Keratinocyte (primary cell): ENCODE results near the gene RAB3GAP2. TPM values are rescaled to one million over a fixed set of nuclear protein-coding genes. Genes with fewer than 3 reads are reported as not detected.
A peak's percentile ranks its signal among the peaks of the same experiment; 100 is the strongest.
"Not testable (repeated sequence)": the region's sequence is repeated elsewhere in the genome, so short reads cannot be mapped to it uniquely, and the experiment has no call there.

Source experiments
- DNase-seq: peaks from one replicate; pipeline ENCODE4 v3.0.0-alpha.2; 2011; ENCODE audit warnings: low read depth, missing footprints, low spot score
- FAIRE-seq: peaks from 2 replicates; lab custom pipeline; 2011; peaks lifted over from hg19 to GRCh38; lab: Jason Lieb, UNC
- H2AFZ ChIP-seq: 2 replicates; pipeline ENCODE4 v1.6.0; 2012; ENCODE audit warnings: low read length, control low read depth, inconsistent platforms; ENCODE audit not compliant: control insufficient read depth
- H3K27ac ChIP-seq: 2 replicates; pipeline ENCODE4 v1.5.1; 2011; ENCODE audit warnings: low read length; ENCODE audit not compliant: control insufficient read depth, insufficient read depth
- H3K27me3 ChIP-seq: 3 replicates; pipeline ENCODE4 v1.6.0; 2011; ENCODE audit warnings: low read length; ENCODE audit not compliant: control insufficient read depth, insufficient read depth; ENCODE audit errors: extremely low read depth
- H3K36me3 ChIP-seq, 2 experiments: 2 replicates in 1 of 2; 3 replicates in 1 of 2; pipeline ENCODE4 v1.5.1; 2011; ENCODE audit warnings: low read length in 2 of 2, mild to moderate bottlenecking in 1 of 2; ENCODE audit not compliant: control insufficient read depth in 2 of 2, insufficient read depth in 2 of 2; ENCODE audit errors: extremely low read depth in 1 of 2
- H3K4me1 ChIP-seq: 3 replicates; pipeline ENCODE4 v1.5.1; 2011; ENCODE audit warnings: low read length; ENCODE audit not compliant: control insufficient read depth, insufficient read depth; ENCODE audit errors: extremely low read depth
- H3K4me2 ChIP-seq: 3 replicates; pipeline ENCODE4 v1.6.0; 2011; ENCODE audit warnings: low read depth, low read length; ENCODE audit not compliant: control insufficient read depth, insufficient read depth; ENCODE audit errors: extremely low read depth
- H3K4me3 ChIP-seq, 3 experiments: fragments of 200-600 bp in 1 of 3; sonication (generic) in 1 of 3; 2 replicates in 2 of 3; 3 replicates in 1 of 3; pipeline ENCODE4 v1.5.1; 2011 to 2016; ENCODE audit warnings: low read length in 3 of 3, mild to moderate bottlenecking in 3 of 3, control low read depth in 2 of 3, inconsistent platforms in 1 of 3, low read depth in 1 of 3, mixed read lengths in 1 of 3, mixed run types in 1 of 3, moderate library complexity in 1 of 3; ENCODE audit not compliant: control insufficient read depth in 2 of 3, insufficient read depth in 2 of 3; ENCODE audit errors: extremely low read depth in 1 of 3
- H3K79me2 ChIP-seq: 2 replicates; pipeline ENCODE4 v1.6.0; 2012; ENCODE audit warnings: low read length; ENCODE audit not compliant: control insufficient read depth, insufficient read depth
- H3K9ac ChIP-seq: 3 replicates; pipeline ENCODE4 v1.6.0; 2011; ENCODE audit warnings: low read length; ENCODE audit not compliant: control insufficient read depth, insufficient read depth; ENCODE audit errors: extremely low read depth
- H3K9me1 ChIP-seq: 3 replicates; pipeline ENCODE4 v1.6.0; 2011; ENCODE audit warnings: low read length; ENCODE audit not compliant: control insufficient read depth, insufficient read depth; ENCODE audit errors: extremely low read depth
- H3K9me3 ChIP-seq: 2 replicates; pipeline ENCODE4 v1.5.1; 2012; ENCODE audit warnings: low read depth, low read length; ENCODE audit not compliant: control insufficient read depth
- H4K20me1 ChIP-seq: 3 replicates; pipeline ENCODE4 v1.6.0; 2011; ENCODE audit warnings: low read length; ENCODE audit not compliant: control insufficient read depth, insufficient read depth; ENCODE audit errors: extremely low read depth
- CTCF ChIP-seq, 3 experiments: IDR thresholded peaks in 1 of 3; conservative IDR thresholded peaks in 1 of 3; optimal IDR thresholded peaks in 1 of 3; 2 replicates in 2 of 3; 3 replicates in 1 of 3; pipeline versions ENCODE3 to v1.5.1; 2011; ENCODE audit warnings: low read length in 3 of 3, mild to moderate bottlenecking in 3 of 3, moderate library complexity in 2 of 3, control low read depth in 1 of 3, inconsistent platforms in 1 of 3; ENCODE audit not compliant: insufficient read depth in 2 of 3; ENCODE audit errors: extremely low read depth in 1 of 3
- EZH2 ChIP-seq: IDR thresholded peaks from one replicate; pipeline ENCODE4 v1.6.1; 2012; ENCODE audit warnings: inconsistent platforms, mild to moderate bottlenecking, low read length, moderate library complexity
- dilution Hi-C: fragments of 300-500 bp; cut with MboI; formaldehyde crosslinking; loops from one replicate; pipeline ENCODE4 v1.7.0; 2020; ENCODE audit warnings: low sequenced_read_pairs; ENCODE audit not compliant: extremely low pct_ligation_motif_present
- polyA plus RNA-seq, 5 experiments: library from polyadenylated mRNA; depleted of rRNA in 3 of 5; stranded (reverse) in 3 of 5; stranded (forward) in 1 of 5; unstranded in 1 of 5; fragments of >200 nt; gene quantifications; 1 replicate in 1 of 5; 2 replicates in 3 of 5; 3 replicates in 1 of 5; pipeline versions ENCODE4 v1.2.1 to v1.2.3, GENCODE V29; 2011 to 2012; ENCODE audit warnings: missing spikeins in 2 of 5, low read depth in 1 of 5, low replicate concordance in 1 of 5

RAB3GAP2 gene
- polyA plus RNA-seq, 1 donor (not counting 4 experiments of a cell fraction or from before 2014, with no cell fraction given), result 44.4 TPM

GRCh38 chr1:220218397-220219135 lies 53.7 kb downstream of the RAB3GAP2 start:
- H3K4me3 ChIP-seq, dilution Hi-C loops, FAIRE-seq, H3K9me3 ChIP-seq, DNase-seq, H3K36me3 ChIP-seq, H2AFZ ChIP-seq, H3K27me3 ChIP-seq, H3K9ac ChIP-seq, H3K9me1 ChIP-seq, H3K4me2 ChIP-seq, H3K27ac ChIP-seq, H3K4me1 ChIP-seq, H4K20me1 ChIP-seq: not testable (repeated sequence)
- peak; percentile 52 to 60 (median 59) for TF ChIP-seq CTCF (optimal IDR thresholded peaks at IDR 0.05 in 1 of 3, IDR thresholded peaks at IDR 0.05 in 1 of 3, conservative IDR thresholded peaks at IDR 0.05 in 1 of 3; ENCODE audit: extremely low read depth in 1 of 3, insufficient read depth in 2 of 3, low read length in 3 of 3)
- peaks cover 37% of the 10 kb centered on the region for H3K79me2 ChIP-seq

GRCh38 chr1:220217383-220217988 lies 54.8 kb downstream of the RAB3GAP2 start:
- Histone ChIP-seq H3K27me3 (no peaks in the 10 kb centered on the region), H3K9me3 (no peaks in the 10 kb centered on the region), H3K27ac (no peak overlapping the region), H3K4me3 (no peak overlapping the region), H3K9me1 (no peaks in the 10 kb centered on the region), H3K79me2 (peaks cover 31% of the 10 kb centered on the region), H3K4me2 (no peak overlapping the region), H2AFZ (no peak overlapping the region), H3K36me3 (no peaks in the 10 kb centered on the region), H4K20me1 (no peaks in the 10 kb centered on the region), H3K9ac (no peak overlapping the region), H3K4me1 (no peaks in the 10 kb centered on the region)
- DNase-seq, result no peak
- no peak for FAIRE-seq
- dilution Hi-C loops, result no loop called here
- peak; percentile 20 to 46 (median 31) for TF ChIP-seq CTCF (optimal IDR thresholded peaks at IDR 0.05 in 1 of 3, IDR thresholded peaks at IDR 0.05 in 1 of 3, conservative IDR thresholded peaks at IDR 0.05 in 1 of 3; ENCODE audit: extremely low read depth in 1 of 3, insufficient read depth in 2 of 3, low read length in 3 of 3)
- TF ChIP-seq EZH2, result no peak
